NCI-H1105 (cell line): ENCODE measurements around the gene NTF3.
A peak's percentile ranks its signal among the peaks of the same experiment; 100 is the strongest.

Experiments used
- DNase-seq: peaks from one replicate; lab custom pipeline; 2025; lab: John Stamatoyannopoulos, UW

NTF3 gene

GRCh38 chr12:5511256-5511643, 79.3 kb downstream of the NTF3 start:
- DNase-seq, result no peak

- DNase-seq, result no peak
Observed at GRCh38 chr12:5511644-5512600, 80.0 kb downstream of the NTF3 start.

DNA sequence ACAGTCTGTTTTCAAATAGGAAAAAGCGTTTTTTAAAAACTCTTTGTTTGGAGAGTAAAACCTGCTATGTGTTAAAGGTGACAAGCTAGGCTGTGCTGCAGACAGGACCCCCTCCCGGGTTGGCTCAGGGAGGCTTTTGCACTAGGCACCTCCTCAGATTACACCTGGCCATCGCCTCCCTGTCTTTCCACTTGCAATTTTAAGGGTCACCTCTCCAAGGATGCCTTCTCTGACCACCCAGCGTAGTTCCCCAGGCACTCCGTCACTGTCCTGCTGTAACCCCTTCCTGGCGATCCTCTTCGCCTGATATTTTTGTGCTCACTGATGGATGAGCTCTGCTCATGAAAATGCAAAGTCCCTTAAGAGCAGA, 80.7 kb downstream of the NTF3 start:
- no peak for DNase-seq

DNA sequence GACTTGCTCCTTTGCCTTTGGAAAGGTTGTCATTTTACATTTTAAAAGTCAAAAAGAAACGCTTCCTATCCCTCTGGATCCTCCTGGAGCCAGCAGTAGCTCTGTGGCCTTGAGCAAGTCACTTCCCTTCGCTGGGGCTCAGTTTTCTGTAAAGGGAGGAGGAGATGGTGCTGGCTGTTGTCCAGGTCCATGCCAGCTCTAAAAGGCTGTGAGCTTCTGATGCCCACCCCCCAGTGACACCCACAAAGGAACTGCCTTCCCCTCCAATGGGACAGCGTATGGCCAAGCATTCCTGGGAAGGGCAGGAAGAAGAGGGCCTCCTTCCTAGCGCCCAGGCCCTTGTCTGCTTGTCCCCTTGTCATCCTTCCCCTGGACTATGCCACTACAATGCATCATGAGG, 81.5 kb downstream of the NTF3 start:
- no peak for DNase-seq

DNA sequence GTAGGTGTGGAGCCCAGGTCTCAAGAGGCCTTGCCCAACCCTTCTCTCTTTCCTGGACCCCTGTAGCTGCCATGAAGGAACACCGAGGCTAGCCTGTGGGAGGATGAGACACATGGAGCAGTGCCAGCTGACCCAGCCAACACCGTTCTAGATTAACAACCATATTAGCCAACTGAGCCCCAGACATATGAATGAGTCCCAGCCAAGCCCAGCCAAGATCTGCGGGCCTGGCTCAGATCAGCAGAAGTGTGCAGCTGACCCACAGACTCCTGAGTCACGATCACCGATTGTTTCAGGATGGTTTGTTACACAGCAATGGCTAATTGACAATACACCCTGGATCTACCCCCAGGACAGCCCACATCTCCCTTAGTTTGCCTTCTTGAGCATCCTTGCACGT, 82.1 kb downstream of the NTF3 start:
- no peak for DNase-seq

DNA sequence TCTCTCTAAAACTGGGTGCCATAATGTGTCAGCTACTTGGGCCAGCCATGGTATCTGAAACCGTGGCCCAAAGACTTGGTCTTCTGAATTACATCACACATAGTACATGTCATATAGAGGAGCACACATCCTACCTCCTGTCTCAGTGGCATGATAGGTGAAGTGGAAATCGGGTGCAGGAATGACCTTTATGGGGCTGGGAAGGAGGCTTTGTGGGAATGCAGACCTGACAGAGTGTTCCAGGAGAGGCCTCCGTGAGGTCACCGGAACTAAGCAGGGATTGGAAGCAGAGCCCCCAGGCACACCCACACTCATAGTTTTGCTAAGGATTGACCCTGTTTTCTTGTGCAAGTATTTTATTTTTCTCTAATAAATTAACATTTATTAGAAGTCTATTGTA, 82.6 kb downstream of the NTF3 start:
- DNase-seq, result no peak

DNA sequence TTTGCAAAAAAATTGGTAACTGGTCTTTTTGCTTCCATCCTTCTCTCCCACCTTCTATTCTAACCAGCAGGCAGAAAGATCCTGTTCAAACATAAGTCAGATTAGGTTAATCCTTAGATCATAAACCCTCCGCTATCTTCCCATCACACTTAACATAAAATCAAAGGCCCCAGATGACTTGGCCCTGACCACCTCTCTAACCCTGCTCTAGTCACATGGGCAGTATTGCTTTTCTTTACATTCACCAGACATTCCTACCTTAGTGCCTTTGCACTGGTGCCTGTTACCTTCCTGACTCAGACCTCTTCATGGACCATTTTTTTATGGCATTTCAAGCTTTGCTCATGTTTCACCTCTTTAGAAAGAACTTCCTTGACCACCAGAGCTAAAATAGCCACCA, 83.5 kb downstream of the NTF3 start:
- DNase-seq, result no peak

- no peak for DNase-seq
Observed at GRCh38 chr12:5516371-5517241, 84.7 kb downstream of the NTF3 start.

- DNase-seq, result no peak
Observed at GRCh38 chr12:5518584-5519365, 86.9 kb downstream of the NTF3 start.

- no peak for DNase-seq
Observed at GRCh38 chr12:5520037-5520436, 88.1 kb downstream of the NTF3 start.

GRCh38 chr12:5520831-5521230, 88.9 kb downstream of the NTF3 start:
- no peak for DNase-seq

DNA sequence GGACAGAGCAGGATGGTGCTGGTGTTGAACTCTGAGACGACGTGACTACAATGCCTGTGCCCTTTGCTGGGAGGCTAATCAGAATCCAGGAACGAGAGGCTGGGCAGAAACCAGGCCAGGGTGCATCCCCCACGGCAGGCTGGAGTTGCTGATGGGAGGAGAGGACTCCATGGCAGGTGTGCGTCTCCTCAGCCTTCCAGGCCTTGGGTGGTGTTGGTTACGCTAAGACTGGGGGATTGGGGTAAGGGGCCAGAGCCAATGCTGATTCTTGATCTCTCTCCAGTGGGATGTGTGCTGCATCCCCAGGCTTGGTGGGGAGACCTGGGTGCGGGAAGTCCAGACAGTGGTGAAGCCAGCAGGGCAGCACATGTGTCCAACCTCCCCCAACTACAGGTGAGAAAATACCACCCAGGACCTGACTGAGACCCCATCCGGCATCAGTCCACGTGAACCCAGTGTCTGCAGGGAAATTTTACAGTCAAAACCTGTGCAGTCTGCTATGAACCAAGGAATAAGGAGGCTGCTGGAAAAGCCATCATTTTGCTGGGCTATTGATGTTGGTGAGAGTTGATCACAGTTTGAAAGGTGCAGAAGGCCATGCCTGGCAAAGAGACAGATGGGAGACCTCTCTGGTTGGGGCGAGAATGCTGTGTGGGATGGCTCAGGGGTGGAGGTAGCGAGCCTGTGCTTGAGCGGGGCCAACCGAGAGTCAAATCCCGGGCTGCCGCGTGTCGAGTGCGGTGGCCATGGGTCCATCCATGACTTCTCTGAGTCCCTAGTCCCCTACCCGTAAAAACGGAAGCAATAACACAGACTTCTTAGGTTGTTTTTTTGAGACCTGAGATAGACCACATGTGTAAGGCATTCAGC, 89.8 kb downstream of the NTF3 start:
- DNase-seq, result no peak

- peak; percentile 25 for DNase-seq
Observed at GRCh38 chr12:5522432-5523335, 90.8 kb downstream of the NTF3 start.

DNA sequence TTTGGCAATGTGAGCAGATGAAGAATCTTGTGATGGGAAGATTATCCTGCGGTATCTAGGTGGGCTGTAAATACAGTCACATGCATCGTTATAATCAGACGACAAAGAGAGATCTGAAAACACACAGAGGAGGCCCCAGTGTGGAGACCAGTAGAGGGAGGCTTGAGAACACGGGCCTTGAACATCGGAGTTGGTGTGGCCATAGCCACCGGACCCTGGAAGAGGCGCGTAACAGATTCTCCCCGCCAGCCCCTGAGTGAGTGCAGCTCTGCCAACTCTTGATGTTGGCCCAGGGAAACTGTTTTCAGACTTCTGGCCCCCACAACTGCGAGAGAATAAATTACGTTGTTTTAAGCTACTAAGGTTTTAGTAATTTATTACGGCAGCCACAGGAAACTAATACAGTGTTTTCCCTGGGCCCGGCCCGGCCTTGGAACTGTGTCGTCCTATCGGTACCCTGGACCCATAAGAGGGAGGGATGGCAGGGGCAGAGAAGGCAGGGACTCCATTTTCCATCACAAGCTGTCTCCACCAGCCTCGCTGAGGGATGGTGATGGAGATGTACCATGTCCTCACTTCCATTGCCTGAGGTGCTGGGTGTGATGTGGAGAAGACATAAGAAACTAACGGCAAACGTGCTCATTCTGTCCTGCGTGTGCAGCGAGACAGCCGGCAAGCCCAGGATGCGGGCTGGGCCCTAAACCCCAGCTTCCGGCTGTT, 91.6 kb downstream of the NTF3 start:
- DNase-seq, result no peak

GRCh38 chr12:5524116-5524768, 92.3 kb downstream of the NTF3 start:
- DNase-seq, result no peak

DNA sequence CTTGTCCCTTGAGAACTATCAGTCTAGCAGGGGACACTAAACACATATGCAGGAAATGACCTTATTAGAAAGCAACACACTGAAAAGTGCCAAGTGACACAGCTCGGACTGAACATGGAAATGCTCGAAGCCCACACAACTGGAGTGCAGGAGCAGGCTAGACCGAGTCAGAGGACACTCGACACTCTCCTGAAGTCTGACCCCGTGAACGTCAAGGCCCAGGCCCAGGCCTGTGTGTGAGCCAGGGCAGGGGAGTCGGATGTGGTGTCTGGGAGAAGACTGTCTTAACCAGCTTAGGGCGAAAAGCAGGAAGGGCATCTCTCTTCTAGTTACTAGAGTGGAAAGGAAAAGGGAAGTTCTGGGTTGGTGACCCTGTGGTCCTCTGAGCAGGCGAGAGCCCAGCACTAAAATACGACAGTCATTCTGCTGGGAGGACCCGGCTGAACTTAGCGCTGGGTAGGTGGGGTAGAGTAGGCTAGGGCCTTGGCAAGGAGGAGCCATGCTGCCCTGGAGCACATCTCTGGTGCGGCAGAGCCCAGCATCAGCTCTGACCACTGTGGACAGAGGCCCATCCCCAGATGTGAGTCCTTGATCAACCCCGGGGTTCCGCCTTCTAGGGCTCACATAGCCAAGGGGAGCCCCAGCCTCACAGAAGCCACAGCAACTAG, 93.0 kb downstream of the NTF3 start:
- no peak for DNase-seq

DNA sequence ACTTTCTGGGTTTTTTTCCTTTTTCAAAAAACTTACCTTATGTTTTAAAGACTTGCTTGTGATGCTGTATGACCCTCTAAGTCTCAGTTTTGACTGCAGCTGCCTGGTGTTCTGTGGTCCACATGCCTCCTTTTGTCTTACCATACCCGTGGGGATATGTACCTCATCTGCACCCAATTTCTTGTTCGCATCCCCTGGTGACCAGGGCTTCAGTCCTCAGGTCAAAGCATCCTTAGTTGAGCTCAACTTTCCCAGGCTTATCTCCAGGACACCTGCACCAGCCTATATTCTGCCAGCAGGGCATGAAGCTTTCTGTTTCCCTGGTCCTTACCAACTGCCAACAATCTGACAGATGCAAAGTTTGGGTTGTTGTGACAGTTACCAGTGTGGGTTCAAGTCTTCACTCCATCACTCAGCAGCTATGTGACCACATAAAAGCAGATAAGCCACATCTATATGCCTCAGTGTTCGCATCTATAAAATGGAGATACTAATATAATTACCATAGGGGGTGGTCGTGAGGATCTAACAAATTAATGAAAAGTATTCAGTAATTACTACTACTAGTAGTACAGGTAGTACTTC, 94.0 kb downstream of the NTF3 start:
- no peak for DNase-seq

GRCh38 chr12:5533368-5533767, 101.5 kb downstream of the NTF3 start:
- no peak for DNase-seq
